ENCODE results near the gene CD82.
"Not testable (repeated sequence)": the region's sequence is repeated elsewhere in the genome, so short reads cannot be mapped to it uniquely, and the experiment has no call there.

The CD82 gene

DNA sequence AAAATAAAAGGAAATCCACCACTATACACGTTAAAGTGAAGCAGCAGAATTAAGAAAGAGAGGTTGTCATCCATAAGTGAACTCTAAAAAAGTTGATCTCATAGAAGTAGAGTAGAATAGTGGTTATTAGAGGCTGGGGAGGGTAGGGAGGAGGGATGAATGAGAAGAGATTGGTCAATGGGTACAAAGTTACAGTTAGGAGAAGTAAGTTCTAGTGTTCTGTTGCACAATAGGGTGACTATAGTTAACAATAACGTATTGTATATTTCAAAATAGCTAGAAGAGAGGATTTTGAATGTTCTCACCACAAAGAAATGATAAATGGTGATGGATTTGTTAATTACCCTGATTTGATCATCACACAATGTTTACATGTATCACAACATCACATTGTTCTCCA is 72.0 kb downstream of the CD82 start:
- no peak for DNase-seq

DNA sequence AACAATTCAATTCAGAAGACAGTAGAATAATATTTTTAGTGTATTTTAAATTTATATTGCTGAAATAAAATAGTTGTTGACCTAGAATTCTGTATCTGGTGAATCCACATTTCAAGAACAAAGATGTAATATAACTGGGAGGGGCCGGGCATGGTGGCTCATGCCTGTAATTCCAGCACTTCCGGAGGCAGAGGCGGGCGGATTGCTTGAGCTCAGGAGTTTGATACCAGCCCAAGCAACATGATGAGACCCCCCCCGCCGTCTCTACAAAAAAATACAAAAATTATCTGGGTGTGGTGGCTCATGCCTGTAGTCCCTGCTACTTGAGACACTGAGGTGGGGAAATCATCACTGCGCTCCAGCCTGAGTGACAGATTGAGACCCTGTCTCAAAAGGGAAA is 72.6 kb downstream of the CD82 start:
- no peak for DNase-seq

DNA sequence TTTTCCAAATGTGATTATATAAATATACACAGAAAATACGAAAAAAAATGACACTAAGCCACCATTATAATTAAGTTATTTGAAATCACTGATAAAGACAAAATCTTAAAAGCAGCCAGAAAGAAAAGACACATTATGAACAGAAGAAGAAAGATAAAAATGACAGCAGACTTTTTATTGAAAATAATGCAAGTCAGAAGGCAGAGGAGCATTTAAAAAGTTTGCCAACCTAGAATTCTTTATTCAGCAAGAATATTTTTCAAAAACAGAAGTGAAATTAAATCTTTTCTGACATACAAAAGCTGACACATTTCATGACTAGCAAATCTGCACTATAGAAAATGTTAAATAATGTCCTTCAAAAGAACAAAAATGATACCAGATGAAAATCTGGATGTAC is 77.8 kb downstream of the CD82 start:
- no peak for DNase-seq

DNA sequence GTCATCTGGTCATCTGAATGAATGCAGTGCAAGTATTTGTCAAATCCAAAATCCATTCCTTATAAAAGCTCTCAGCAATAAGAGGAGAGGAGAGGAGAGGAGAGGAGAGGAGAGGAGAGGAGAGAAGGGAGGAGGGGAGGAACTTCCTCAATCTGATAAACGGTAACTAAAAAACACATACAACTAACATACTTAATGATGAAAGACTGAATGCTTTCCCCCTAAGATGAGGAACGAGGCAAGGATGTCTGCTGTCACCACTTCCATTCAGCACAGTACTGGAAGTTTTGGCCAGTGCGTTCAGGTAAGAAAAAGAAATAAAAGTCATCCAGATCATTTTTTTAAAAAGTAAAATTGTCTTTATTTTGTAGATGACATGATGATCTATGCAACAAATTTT is 80.4 kb downstream of the CD82 start:
- DNase-seq = no peak

DNA sequence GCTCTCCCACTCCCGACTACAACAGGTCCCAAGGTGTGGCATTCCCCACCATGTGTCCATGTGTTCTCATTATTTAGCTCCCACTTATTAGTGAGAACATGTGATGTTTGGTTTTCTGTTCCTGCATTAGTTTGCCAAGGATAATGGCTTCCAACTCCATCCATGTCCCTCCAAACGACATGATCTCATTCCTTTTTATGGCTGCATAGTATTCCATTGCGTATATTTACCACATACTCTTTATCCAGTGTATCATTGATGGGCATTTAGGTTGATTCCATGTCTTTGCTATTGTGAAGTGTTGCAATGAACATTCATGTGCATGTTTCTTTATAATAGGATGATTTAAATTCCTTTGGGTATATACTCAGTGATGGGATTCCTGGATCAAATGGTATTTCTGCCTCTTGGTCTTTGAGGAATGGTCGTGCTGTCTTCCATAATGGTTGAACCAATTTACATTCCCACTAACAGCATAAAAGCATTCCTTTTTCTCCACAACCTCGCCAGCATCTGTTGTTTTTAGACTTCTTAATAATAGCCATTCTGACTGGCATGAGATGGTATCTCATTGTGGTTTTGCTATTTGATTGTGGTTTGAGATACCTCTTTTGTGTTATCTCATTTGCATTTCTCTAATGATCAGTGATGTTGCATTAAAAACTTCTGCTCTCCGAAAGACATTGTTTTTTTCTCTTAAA is 81.9 kb downstream of the CD82 start:
- not testable (repeated sequence) for DNase-seq

DNA sequence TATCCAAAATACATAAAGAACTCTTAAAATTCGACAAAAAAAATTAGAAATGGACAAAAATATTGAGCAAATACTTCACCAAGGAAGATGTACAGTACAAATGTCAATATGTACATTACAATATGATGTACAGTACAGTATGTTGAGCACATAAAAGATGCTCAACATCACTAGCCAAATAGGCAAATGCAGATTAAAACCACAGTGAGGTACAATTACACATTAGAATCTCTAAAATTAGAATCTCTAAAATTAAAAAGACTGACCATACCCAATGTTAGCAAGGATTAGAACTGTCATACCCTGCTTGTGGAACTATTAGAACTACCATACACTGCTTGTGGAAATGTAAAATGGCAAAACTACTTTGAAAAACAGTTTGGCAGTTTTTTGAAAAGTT is 82.6 kb downstream of the CD82 start:
- no peak for DNase-seq

DNA sequence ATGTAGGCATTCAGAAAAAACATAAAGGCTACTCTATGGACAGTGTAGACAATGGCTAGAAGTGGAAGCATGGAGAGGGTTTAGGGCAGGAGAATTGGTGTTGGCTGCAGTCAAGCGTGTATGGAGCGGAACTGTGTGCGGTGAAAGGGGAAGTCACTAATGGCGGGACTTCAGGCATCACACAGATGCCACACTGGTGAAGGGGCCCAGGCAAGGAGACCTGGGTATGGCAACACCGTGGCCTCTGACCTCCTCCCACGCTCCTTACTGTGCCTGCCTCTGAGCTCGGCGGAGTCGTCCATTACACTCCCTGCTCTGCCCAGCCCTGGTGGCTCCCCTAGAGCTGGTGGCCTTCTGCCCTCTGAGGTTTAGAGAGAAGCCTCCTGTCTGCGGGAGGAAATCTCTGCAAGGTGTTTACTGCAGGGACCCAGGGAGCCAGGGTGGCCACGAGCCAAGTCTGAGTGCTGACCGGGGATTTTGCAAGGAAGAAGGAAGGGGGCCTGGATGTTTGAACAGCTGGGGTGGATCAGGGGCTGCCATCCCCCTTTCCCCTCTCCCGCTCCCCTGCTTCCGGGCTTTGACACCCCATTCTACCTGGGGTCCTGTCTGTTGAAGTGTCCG is 86.2 kb downstream of the CD82 start:
- no peak for DNase-seq

DNA sequence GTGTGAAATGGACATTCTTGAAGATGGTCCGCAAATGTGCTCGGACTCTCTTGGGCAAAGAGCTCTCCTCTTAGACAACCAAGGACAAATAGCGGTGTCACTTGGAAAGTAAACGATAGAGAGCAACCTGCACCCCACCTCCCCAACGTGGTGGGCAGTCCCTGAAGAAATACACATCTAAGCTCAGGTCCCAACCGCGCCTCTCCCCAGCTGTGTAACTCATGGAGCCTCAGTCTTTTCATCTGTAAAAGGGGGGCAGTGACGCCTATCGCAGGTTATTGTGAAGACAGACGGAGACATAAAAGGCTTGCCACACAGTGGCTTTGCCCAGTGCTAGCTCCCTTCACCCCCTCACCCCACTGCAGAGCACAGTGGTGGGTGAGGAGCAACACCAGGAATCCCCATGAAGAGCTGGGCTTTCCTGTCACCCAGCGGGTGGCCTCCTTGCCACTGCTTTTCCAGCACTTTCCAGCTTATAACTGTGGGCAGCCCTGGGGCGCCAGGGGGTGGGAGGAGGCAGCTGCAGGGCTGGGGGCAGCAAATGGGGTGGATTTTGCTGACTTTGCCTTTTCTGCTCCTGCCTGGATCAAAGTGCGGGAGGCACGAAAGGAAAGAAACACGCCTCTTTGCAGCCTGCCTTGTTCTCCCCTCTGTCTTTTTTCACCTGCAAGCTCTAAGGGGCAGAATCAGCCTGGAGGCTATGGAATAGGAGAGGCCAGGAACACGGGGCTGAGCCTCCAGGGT is 87.6 kb downstream of the CD82 start:
- no peak for DNase-seq

DNA sequence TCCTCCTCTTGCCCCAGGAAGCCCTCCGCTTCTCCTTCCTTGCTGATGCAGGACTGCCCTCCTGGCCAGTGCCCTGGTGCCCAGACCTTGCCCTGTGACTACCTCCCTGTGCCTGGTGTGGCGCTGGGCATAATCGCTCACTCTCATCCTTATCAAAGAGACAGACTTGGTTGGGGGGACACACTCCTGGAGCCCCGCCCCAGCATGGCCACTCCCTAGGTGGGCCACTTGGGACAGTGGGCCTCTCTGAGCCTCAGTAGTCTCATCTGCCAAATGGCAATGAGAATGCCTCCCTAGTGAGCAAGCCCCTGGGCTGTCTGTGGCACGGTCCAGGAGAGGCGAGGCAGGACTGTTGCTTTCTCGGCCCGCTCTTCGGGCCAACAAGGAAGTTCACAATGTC is 88.6 kb downstream of the CD82 start:
- no peak for DNase-seq

DNA sequence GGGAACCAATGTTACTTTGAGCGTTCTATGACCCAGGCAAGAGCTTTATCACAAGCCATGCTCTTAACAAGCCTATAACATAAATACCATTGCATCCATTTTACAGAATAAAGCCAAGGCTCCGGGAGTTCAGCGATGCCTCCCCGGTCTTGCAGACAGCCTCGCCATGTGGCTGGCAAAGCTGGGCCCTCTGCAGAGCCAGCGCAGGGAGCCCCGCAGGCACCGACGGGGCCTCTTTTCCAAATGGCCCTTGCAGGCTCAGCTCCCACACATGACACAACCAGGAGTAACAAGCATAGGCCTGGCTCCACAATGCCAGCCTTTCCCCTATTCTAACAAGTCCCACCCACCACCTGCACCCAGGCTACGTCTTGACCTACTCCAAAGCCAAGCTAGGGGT is 89.1 kb downstream of the CD82 start:
- no peak for DNase-seq

DNA sequence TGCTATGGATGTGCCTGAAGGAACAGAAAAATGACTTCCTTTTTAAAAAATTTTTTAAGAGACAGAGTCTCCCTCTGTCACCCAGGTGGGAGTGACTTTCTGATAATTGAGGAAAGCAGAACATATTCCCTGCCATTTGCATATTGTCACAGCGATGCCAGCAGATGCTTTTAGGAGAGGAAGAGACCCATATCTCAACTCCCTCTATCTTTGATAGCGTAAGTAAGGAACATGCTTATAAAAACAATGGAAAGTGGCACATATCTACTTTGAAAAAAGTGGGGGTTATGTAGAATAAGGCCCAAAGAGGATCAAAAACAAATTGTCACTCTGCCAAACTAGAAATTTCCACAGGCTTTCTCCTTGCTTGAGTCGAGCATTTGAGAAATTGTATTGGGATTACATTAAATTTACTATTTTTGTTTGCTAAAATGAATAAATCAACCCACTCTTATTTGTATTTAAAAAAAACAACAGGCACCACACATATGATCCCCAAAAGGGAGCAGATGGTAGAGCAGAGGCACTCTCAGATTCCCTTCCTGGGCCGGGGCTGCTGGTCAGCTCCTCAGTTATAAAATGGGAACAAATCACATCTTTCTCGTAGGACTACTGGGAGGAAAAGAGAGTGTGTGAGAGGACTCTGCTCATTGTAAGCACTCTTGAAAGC is 92.5 kb downstream of the CD82 start:
- no peak for DNase-seq

DNA sequence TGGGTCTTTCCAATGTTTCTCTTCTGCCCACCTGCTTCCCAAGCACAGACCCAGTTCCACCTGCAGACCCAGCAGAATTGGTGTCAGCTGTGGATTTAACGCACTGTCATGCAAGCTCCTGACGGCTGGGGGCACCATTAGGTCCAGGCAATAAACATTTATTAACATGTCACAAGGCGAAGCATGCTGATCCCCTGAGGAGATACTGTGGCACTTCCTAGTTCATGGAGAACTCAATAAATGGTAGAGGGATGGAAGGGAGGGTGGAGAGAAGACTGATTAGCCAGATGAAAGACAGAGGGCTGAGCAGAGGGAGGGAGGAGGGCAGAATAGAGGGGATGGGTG is 93.0 kb downstream of the CD82 start:
- DNase-seq = peak; percentile 50

DNA sequence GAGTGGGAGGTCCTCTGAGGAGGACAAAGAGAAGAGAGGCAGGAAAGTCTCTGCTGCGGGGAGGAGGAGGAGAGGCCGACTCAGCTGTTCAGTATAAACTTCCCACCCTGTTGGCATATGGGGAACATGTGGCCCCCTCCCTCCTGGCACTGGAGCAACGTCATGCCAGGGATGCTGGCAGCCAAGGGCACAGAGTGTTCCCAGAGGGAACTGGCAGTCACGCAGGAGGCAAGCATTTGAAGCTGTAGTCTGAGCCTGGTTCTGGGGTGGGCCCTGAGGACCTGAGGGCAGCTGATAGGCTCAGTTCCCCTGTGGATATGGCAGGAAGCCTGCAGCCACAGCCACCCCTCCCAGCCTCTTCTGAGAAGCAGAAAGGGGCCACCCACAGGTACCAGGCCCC is 94.2 kb downstream of the CD82 start:
- no peak for DNase-seq

DNA sequence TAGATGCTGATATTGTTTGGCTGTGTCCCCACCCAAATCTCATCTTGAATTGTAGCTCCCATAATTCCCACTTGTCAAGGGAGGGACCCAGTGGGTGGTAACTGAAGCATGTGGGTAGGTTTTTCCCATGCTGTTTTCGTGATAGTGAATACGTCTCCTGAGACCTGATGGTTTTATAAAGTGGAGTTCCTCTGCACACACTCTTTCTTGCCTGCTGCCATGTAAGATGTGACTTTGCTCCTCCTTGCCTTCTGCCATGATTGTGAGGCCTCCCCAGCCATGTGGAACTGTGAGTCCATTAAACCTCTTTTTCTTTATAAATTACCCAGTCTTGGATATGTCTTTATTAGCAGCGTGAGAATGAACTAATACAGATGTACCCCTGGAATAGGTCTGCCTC is 95.1 kb downstream of the CD82 start:
- DNase-seq = not testable (repeated sequence)

DNA sequence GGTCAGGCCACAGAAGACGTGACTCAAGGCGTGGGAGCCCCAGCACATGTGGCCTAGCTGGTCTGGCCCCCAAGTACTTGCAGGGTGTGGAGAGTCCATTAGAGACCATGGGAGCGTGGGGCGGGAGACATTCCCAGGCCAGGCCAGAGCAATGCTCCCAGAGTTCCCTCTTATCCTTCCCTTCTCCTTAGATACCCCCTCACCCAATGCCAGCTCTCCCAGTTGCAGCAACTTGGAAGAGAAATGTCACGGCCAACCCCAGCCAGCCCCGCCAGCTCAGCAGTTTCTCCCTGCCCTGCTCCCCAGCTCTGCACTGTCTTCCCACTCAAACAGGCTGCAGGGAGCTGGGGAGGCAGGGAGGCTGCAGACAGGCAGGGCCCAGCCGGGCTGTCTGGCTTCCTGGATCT is 95.9 kb downstream of the CD82 start:
- no peak for DNase-seq
